ENCODE measurements around the gene GHR.
A peak's percentile ranks its signal among the peaks of the same experiment; 100 is the strongest.

The GHR gene

DNA sequence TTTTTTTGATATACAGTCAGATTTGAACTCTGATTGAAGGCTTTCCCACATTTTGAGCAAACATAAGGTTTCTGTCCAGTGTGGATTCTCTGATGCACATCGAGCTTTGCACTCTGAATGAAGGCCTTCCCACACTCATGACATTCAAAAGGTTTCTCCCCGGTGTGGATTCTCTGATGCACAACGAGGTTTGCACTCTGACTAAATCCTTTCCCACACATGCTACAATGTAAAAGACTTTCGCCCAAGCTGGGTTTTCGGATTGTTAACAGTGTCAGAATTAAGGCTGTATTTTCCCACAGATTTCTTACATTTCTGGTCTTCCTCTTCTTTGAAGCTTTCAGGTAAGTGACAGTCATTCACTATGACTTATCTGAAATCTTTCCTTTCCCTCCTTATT, 44.3 kb downstream of the GHR start:
- no peak for DNase-seq

DNA sequence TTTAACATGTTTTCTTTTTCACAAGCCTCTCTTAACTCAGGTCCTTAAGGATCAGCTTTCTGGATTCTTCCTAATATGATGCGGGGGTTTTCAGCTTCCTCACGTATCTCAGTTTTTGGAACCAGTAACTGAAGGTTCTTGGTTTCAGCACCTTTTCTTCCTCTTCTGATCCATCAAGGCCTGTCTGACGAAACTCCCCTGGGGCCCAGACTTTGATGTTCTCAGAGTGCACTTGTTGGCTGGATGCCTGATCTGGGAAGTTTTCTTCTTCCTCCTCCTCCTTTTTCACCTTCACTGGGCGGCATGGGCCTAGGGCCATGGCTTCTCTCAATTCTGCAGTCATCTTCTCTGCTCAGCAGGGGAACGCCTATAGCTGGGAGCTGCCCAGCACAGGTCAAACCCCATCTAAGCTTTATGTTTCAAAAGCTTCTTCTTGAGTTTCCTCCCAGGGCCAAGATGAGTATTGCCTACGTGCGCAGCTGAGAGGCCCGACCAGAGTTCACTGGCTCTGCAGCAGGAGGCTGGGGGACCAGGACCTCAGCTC, 44.8 kb downstream of the GHR start:
- DNase-seq, result no peak

DNA sequence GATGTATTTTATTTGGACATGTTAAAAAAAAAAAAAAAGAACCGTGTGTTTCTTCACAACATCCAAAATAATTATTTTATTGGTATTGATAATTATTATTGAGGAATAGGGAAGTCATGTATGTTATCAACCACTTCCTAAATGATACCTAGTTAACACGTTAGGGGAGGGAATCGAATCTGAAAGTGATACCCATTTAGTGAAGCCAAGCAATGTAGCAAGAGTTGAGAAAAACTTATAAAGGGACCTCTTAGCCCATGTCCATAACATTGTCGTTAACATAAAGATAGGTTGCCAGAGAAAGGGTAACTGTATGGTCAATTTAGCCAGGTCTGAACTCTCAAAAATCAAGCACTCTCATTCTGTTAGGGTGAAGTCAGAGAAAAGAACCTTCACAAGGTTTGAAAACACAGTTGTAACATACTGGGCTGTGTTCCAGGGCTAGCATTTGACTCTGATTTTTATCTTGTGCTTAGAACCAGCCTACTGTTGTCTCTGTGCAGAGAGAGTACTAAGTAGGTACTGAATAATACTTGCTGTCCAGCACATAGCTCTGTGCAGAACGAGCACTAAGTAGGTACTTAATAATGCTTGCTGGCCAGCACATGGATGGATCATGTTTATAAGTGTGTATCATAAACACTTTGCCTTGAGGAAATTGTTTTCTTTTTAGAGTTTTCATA, 60.4 kb downstream of the GHR start:
- no peak for DNase-seq

DNA sequence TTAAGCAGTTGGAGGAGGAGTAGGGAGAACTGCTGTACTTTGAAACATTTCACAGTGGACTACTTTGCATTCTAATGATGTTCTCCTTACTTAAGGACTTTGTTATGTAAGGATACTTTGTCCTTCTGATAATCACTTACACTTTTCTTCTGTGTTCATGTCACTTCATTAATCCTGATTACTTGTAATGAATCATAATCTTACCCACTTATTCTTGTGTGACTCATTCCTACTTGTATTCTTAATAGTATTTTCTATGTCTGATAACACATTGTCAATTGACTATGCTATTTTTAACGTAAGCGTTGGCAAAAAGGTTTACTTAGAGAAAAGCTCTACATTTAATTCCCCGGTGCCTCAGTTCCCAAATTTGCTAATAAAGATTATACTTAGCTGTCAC, 63.8 kb downstream of the GHR start:
- DNase-seq, result no peak

DNA sequence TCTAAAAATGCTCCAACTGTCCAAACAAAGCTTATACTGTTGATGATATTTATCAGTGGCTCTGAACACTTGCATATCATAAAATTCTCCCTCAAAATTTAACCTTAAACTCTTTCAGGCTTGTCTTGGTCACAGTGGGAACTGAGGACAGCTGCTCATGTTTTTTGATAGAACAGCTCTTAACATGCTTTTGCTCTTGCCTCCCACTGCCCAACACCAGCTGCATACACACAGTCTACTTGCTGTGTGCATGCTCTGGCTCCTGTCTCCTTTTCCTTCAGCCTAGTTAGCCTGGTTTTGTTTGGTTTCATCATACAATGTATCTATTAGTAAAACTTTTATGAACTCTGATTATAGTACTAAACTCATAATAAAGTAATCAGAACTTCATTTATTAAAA, 64.6 kb downstream of the GHR start:
- no peak for DNase-seq

DNA sequence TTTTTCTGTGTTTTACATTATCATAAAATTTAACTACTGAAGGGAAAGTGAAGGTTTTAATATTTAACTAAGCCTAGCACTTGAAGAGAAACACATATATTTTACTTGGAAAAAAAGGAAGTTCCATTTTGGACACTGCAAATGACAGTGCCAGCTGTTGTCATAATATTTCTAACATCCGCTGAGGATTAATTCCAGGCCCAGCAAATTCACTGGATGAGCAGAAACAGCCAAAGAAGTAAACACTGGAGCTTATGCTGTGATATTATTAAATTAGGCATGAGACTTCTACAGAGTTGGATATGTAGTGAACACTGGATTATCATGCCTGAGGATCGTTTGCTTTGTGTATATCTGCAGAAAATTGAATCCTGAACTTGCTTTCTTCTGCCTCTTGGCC, 67.6 kb downstream of the GHR start:
- no peak for DNase-seq

DNA sequence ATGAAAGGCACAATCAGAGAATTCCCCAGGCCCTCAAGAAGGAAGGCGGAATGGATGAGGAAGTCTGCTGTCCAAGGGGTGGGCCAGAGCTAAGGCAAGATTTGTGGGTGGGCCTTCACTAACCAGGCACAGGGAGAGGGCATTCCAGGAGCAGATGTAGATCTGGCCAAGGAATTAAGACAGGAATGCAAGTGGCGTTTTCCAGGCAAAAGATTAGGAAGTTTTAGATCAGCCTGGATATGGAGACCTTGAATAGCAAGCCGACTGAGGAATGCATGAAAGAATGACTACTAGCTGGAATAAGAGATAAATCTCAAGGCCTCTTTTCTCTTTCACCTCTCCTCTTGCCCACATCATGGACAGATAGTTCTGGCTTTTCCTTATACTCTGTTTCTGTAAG, 68.5 kb downstream of the GHR start:
- no peak for DNase-seq

DNA sequence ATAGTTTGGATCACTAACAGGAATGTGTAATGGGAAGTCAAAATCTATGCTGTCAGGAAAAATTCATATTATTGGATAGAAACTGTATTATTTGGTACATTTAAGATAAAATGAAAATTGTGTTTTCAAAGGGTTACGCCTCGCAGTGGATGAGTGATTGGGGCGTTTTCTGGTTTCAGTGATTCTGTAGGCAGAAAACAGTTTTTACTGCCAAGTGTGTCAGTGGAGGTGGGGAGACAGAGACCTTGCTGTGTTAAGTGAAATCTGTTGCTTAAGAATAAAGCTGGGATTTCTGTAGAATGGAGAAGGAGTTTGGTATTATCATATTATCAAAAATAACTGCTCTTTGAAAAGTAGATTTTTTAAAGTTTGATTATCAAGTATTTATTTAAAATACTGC, 69.7 kb downstream of the GHR start:
- DNase-seq, result no peak

DNA sequence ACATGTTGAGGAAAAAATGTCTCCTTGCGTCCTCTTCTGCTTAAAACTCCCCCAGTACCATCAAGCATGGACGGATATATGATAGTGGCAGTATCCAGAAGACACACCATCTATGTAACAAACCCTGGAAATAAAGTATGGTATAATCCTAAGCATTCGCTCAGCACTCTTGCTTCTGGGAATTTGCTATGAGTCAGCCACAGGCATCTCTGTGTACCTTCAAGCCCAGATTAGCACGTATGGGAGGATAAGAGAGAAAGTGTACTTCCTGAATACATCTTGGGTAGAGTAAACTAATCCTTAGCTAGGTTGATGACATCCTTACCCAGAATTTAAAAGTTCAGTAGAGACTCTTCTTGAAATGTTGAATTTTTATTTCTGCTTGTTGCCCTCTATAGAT, 71.2 kb downstream of the GHR start:
- no peak for DNase-seq

DNA sequence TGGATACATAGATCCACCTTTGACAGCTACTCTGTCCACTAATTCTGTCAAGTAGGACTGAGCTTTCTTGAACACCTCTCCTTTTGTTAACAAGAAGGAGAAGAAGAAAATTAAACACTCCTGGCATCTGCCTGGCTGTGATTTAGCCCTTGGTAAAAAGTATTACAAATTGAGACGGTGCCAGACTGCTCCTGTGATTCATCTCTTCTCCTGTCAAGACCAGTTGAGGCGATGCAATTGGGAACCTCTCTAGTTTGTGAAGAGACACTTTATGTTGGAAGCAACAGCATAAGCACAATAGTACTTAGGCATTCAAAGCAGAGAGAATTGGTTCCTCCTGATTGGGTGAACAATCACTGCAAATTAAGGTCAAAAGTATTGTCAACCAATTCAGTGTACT, 72.7 kb downstream of the GHR start:
- no peak for DNase-seq

DNA sequence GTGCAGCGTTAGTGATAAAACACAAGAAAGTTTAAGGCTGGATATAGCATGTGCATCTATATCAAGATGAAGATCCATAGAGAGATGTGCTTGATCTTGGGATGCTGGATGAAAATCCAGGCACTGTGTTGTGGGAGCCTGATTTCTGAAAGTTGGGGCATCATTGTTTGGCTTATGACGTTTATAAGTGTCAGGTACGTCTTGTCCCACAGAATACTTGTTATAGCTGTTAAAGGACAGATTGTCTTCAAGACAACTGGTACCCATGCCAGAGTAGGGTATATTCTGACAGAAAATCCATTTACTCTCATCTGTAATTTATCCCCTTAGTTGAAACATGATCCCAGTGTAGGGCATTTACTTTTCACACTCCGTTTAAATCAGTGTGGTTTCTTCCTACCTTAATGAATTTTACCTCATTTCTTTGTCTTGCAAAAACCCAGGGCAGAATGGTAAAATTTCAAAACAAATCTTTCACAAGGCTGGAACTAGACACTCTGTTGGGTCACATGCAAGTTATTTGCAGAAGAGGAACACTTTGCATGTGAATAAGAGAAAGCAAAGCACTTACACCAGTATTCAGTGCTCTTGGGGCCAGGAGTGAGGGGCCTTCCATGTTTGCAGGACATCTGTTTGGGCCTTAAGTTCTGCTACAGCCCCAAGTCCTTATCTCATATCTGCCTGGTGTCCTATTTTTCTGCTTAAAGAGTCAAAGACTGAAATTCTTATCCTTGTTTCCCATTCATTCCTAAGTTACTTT, 73.3 kb downstream of the GHR start:
- DNase-seq, result no peak

DNA sequence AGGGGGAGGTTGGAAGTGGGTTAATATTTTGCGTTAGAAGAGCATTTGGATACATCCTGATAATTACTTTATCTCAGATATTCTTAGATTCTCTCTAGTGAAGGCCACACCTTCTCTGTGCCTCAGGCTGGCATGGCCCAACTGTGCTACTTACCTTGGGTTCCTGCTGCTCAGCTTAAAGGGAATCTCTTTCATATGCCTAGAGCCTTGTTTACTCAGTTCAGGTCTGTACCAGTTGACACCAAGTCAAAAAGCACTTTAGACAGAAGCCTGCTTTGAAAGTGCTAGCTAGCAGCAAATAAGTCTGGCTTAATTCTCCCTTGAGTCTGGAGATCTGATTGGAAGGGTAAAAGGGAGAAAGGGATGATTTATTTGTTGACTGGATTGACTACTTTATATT, 74.8 kb downstream of the GHR start:
- DNase-seq, result no peak

DNA sequence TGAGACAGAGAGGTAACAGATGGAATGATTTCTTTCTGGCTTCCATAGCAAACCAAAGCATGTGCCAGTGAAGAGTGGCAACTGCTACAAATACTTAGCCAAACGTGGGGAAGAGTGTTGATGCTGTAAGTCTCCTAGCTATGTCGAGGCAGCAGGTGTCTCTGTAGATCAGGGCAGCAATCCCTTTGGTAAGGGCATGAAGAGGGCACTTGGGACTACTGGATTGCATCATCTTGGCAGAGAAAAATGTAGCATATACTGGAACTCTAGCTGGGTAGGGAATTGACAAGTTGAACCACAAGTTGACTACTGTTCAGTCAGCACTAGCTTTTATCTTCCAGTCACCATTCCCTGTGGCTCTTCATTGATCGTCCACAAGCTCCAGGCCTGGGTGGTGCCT, 75.8 kb downstream of the GHR start:
- DNase-seq, result no peak

DNA sequence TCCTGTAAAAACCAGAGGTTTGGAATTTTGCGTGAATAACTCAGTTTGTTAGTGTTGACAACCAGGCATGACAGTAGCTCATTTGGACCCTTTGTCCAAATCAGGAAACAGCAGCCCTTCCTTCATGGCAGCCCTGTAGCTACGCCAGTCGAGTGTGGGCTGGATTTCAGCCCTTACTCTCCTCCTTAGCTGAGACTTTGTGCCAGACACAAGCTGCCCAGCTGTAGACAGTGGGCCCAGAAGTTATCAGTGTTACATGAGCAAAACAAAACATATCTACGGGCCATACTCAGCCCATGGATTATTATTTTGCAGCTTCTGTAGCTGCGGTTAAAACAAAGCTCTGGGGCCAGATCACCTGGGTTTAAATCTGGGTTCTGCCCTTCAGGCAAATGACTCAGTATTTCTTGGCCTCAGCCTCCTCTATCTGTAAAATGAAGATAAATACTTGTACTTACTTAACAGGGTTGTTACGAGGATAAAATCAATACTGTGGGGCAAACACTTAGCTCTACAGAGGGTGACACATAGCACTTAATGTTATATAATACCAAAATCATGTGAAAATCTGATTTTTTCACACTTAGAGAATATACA, 76.9 kb downstream of the GHR start:
- no peak for DNase-seq

DNA sequence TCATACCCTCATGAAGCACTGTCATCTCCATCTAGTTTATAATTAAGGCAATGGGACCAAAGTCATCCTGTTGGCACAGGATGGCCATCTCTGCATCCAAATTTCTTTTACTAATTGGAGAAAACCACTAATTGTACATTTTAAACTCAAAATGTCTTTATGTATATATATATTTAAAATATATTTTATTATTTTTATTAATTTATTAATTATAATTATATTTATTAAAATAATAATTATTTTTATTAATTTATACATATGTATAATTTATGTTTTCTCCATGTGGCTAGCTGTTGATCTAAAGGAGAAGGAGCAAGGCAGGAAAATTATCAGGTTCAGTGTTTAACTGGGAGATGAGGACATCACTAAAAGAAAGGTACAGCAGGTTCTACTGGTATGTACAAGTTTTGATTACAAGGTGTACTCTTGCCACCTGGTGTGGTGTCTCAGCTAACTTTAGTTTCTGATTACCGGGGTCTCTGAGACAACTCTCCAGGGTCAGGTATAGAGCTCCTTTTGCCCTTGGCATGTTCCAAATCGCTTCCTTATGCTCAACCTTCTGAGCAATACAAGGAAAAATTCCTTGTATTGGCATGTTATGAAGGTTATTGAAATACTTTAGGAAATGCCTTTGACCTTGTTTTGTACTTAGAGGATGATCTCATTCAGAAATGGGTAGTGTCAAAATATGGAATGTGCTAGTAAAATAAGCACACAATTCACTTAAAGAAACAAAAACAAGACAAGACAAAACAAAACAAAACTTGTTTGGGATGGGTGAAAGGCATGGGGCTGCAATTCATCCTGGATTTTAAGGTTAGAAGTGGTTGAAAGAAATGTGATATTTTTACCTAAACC, 79.6 kb downstream of the GHR start:
- no peak for DNase-seq

DNA sequence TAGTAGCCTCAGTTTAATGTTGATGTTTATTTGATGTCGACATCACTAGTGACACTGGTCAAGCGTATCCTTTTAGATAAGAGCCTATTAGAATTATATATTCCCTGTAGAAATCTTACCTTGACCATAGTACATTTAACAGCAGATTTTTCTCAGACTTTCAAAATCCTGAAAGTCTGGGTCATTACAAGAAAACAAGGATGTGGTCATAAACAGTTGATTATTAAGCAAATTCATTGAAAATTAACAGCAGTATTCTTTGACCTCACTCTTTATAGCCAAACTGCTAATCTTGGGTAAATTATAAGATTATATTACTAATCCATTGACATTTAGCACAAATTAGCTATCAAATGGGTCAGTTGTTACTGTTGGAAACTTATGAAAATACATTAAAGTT, 83.4 kb downstream of the GHR start:
- no peak for DNase-seq

DNA sequence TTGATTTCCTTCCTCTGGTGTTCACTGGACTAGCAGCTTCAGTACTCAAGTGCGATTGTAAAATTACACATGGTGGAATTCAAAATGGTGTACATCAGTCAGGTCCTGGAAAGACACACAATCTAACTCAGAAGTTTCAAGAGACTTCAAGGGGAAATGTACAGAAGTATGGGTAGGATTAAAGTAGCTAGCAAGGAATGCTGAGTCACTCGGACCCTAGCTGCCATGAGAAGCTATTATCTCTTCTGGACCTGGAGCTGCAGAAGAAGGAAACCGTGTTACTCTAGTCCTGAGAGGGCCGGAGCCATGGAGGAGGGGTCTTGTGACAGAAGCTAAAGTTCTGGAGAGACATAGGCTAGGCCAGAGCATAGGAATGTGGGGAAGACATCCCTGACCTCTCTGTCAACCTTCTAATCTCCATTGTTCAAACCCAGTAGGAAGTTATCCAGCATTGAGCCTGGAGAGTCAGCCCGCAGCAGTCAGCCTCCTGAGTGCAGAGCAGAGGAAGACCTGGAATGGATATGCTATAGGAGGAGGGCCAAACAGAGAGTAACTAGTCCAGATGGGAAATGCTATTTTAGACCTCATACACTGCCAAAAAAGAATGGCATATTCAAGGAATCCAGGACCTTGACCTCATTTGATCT, 84.3 kb downstream of the GHR start:
- no peak for DNase-seq

DNA sequence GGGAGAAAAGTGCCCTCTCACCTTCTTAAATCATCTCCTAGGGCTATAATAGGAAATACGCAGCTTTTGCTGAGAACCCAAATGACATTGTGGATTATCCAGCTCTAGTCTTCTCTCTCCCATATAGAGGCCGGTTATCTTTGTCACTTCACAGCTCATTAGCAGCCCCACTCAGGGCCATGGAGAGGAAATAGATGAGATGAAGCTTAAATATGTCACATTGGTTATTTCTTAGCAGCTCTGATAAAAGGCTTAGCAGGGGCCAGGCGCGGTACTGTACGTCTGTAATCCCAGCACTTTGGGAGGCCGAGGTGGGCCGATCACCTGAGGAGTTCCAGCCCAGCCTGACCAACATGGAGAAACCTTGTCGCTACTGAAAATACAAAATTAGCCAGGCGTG, 90.0 kb downstream of the GHR start:
- DNase-seq, result no peak

DNA sequence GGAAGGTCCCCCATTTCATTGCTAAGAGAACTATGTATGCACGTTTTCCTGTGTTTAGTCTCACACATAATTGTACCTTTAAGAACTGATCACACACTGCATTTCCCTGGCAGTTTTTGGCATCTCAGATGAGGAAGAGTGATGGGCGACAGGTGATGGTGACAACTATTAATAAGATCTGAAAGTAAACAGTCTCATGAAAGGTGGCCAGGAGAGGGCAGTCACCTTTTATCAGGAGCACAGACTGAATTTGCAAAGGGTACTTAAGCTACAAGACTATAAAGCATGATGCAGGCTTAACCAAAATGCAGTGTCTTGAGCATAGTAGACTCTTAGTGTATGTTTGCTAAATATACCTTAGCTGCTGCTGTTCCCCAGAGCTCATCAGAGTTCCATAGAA, 91.5 kb downstream of the GHR start:
- DNase-seq, result peak in 1 of 2 donors; percentile 2

DNA sequence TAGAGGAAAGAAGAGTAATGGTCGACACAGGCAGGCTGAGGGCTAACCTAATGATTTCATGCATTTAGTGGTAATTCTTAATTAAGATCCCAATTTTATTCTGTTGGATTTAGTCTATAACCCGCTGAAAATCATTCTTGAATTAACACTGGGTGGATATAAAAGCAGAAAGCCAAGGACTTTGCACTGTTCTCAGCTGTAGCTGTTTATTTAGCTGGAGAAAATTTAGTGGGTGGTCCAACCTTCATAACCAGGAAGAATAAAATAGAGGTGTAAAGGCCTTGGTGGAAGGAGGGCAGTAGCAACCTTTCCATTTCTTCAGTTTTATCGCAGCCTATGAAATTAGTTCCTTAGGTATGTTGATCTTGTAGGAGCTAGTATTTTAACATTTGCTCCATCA, 92.3 kb downstream of the GHR start:
- no peak for DNase-seq

DNA sequence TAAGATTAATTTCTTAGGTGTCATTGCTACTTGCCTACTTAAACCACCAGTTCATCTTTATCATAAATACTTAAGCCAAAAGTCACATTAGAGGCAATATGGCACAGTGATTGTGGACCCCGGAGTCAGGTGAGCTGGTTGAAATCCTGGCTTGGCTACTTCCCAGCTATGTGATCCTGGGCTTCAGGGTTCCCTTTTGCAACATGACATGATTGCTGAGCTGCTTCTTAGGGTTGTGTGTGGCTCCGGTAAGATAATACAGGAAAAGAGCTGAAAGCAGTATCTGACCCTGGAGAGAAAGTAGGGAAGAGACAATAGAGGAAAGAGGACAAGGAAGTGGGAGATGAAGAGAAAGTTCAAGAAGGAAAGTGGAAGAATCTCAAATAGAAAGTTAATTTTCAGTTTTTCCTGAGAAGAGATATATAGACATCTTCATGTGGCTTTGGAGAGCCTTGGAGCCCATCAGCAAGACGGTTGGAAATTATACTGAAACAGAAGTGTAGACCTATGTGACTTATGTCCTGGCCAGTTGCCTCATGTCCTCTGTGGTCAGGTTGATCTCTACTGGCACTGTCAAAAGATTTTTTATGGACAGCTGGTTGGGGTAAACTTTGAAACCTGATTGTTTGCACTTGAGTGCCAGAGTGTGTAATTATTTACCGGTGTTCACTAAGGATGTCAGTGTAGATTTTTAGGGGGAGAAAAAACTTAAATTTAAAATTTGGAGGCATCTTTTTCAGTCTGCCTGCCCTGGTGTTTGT, 93.2 kb downstream of the GHR start:
- no peak for DNase-seq

DNA sequence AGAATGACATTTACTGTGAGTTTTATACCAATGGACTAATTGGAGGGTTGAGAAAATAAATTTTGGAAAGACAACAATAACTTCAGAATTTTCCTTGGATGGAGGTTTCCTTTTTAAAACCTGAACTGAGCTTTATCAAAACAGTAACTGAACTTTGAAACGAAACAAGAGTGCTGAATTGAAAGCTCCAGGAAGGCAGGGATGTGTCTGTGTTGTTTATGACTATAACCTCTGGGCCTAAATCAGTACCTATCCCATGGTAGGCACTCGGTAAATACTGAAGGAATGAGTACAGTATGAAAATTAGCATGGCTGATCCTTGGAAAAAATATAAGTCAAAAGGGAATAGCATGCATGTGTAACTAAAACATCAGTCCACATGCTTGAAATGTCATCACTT, 93.9 kb downstream of the GHR start:
- no peak for DNase-seq
